HEK293 (cell line): ENCODE results near the gene EEF1AKMT3.

Source experiments
- CTCF ChIA-PET: fragments of 350-600 bp; formaldehyde crosslinking; extraction: SDS; loops from one replicate; lab custom pipeline; 2021; ENCODE audit warnings: antibody characterized with exemption; lab: Yijun Ruan, JAX
- POLR2A ChIA-PET: fragments of 300-600 bp; formaldehyde crosslinking; extraction: SDS; loops from one replicate; lab custom pipeline; 2020; ENCODE audit warnings: antibody characterized with exemption, inconsistent platforms; lab: Yijun Ruan, JAX
- H3K27ac ChIP-seq: fragments of 200-500 bp; sonication (Bioruptor generic); 2 replicates; pipeline ENCODE4 v1.5.1; 2014; ENCODE audit warnings: low read depth, low read length, control low read depth, inconsistent platforms; ENCODE audit errors: extremely low read depth
- H3K36me3 ChIP-seq, 2 experiments: fragments of 200-500 bp in 1 of 2; sonication (Bioruptor generic) in 1 of 2; 1 replicate in 1 of 2; 2 replicates in 1 of 2; pipeline ENCODE4 v1.5.1; 2014 to 2017; ENCODE audit warnings: inconsistent platforms in 2 of 2, low read length in 2 of 2; ENCODE audit not compliant: control insufficient read depth in 2 of 2, insufficient read depth in 1 of 2
- H3K4me1 ChIP-seq: fragments of 200-500 bp; sonication (Bioruptor generic); 2 replicates; pipeline ENCODE4 v1.5.1; 2014; ENCODE audit warnings: mild to moderate bottlenecking, low read length, inconsistent platforms; ENCODE audit not compliant: control insufficient read depth, insufficient read depth
- H3K4me3 ChIP-seq: 2 replicates; pipeline ENCODE4 v1.5.1; 2011; ENCODE audit warnings: low read depth, mild to moderate bottlenecking, control low read depth, low read length, moderate library complexity
- H3K9me3 ChIP-seq: fragments of 200-500 bp; sonication (Bioruptor generic); 2 replicates; pipeline ENCODE4 v1.5.1; 2014; ENCODE audit warnings: low read depth, low read length, inconsistent platforms; ENCODE audit not compliant: control insufficient read depth, insufficient read depth
- GLIS2 ChIP-seq: fragments of 450-650 bp; formaldehyde crosslinking; IDR thresholded peaks from 2 replicates; pipeline ENCODE4 v1.5.1; 2016; ENCODE audit warnings: missing biosample characterization, missing genetic modification characterization
- KLF7 ChIP-seq: fragments of 450-650 bp; formaldehyde crosslinking; IDR thresholded peaks from 2 replicates; pipeline ENCODE4 v1.5.1; 2016; ENCODE audit warnings: missing biosample characterization, missing genetic modification characterization, borderline replicate concordance
- SCRT2 ChIP-seq: fragments of 450-650 bp; formaldehyde crosslinking; IDR thresholded peaks from 2 replicates; pipeline ENCODE4 v1.5.1; 2016; ENCODE audit warnings: missing biosample characterization, missing genetic modification characterization
- ZBTB10 ChIP-seq: fragments of 450-650 bp; formaldehyde crosslinking; IDR thresholded peaks from 2 replicates; pipeline ENCODE4 v1.5.1; 2016; ENCODE audit warnings: missing biosample characterization, missing genetic modification characterization
- ZBTB11 ChIP-seq: fragments of 450-650 bp; formaldehyde crosslinking; conservative IDR thresholded peaks from 2 replicates; pipeline ENCODE4 v1.5.1; 2016; ENCODE audit warnings: low read depth, missing biosample characterization, missing genetic modification characterization
- ZBTB8A ChIP-seq: fragments of 450-650 bp; formaldehyde crosslinking; IDR thresholded peaks from 2 replicates; pipeline ENCODE4 v1.5.1; 2016; ENCODE audit warnings: missing biosample characterization, missing genetic modification characterization
- ZNF114 ChIP-seq: fragments of 450-650 bp; formaldehyde crosslinking; IDR thresholded peaks from 2 replicates; pipeline ENCODE4 v1.5.0; 2017; ENCODE audit warnings: missing biosample characterization, missing genetic modification characterization
- ZNF155 ChIP-seq: fragments of 450-650 bp; formaldehyde crosslinking; IDR thresholded peaks from 2 replicates; pipeline ENCODE4 v1.5.1; 2016; ENCODE audit warnings: missing biosample characterization, missing genetic modification characterization
- ZNF350 ChIP-seq: fragments of 450-650 bp; formaldehyde crosslinking; IDR thresholded peaks from 2 replicates; pipeline ENCODE4 v1.5.0; 2017; ENCODE audit warnings: missing biosample characterization, mild to moderate bottlenecking, missing genetic modification characterization
- ZNF426 ChIP-seq: fragments of 450-650 bp; formaldehyde crosslinking; IDR thresholded peaks from 2 replicates; pipeline ENCODE4 v1.5.1; 2017; ENCODE audit warnings: missing biosample characterization, missing genetic modification characterization, mild to moderate bottlenecking, inconsistent platforms, moderate library complexity
- ZNF473 ChIP-seq: fragments of 450-650 bp; formaldehyde crosslinking; IDR thresholded peaks from 2 replicates; pipeline ENCODE4 v1.5.1; 2017; ENCODE audit warnings: missing biosample characterization, missing genetic modification characterization
- ZNF558 ChIP-seq: fragments of 450-650 bp; formaldehyde crosslinking; IDR thresholded peaks from 2 replicates; pipeline ENCODE4 v1.5.1; 2016; ENCODE audit warnings: missing biosample characterization, missing genetic modification characterization
- ZNF585B ChIP-seq: fragments of 450-650 bp; formaldehyde crosslinking; IDR thresholded peaks from 2 replicates; pipeline ENCODE4 v1.5.1; 2016; ENCODE audit warnings: missing biosample characterization, missing genetic modification characterization
- ZNF596 ChIP-seq: fragments of 450-650 bp; IDR thresholded peaks from 2 replicates; pipeline ENCODE4 v1.5.0; 2018; ENCODE audit warnings: missing biosample characterization, mild to moderate bottlenecking, missing genetic modification characterization, moderate library complexity
- ZNF610 ChIP-seq: fragments of 450-650 bp; formaldehyde crosslinking; IDR thresholded peaks from 2 replicates; pipeline ENCODE4 v1.5.1; 2016; ENCODE audit warnings: missing biosample characterization, missing genetic modification characterization, borderline replicate concordance
- ZNF670 ChIP-seq: fragments of 450-650 bp; formaldehyde crosslinking; IDR thresholded peaks from 2 replicates; pipeline ENCODE4 v1.5.1; 2016; ENCODE audit warnings: missing biosample characterization, missing genetic modification characterization, low read depth
- TF ChIP-seq, protein P1 (sequence below): fragments of 450-650 bp; formaldehyde crosslinking; IDR thresholded peaks from 2 replicates; pipeline ENCODE4 v1.5.1; 2016; ENCODE audit warnings: missing biosample characterization, missing genetic modification characterization

The EEF1AKMT3 gene

GRCh38 chr12:57731411-57732080 lies 40.9 kb upstream of the EEF1AKMT3 start:
- ChIA-PET POLR2A (interaction anchor here (3.2 kb wide), 1 partner anchor 14 kb away, joined by 10 read pairs; the partner anchor contains the start of gene TSPAN31), CTCF (interaction anchor here (0.6 to 1.1 kb wide), 3 partner anchors 9 to 24 kb away, joined by 3 to 4 read pairs (median 4); no protein-coding TSS in a partner anchor)
- TF ChIP-seq, protein P1, sequence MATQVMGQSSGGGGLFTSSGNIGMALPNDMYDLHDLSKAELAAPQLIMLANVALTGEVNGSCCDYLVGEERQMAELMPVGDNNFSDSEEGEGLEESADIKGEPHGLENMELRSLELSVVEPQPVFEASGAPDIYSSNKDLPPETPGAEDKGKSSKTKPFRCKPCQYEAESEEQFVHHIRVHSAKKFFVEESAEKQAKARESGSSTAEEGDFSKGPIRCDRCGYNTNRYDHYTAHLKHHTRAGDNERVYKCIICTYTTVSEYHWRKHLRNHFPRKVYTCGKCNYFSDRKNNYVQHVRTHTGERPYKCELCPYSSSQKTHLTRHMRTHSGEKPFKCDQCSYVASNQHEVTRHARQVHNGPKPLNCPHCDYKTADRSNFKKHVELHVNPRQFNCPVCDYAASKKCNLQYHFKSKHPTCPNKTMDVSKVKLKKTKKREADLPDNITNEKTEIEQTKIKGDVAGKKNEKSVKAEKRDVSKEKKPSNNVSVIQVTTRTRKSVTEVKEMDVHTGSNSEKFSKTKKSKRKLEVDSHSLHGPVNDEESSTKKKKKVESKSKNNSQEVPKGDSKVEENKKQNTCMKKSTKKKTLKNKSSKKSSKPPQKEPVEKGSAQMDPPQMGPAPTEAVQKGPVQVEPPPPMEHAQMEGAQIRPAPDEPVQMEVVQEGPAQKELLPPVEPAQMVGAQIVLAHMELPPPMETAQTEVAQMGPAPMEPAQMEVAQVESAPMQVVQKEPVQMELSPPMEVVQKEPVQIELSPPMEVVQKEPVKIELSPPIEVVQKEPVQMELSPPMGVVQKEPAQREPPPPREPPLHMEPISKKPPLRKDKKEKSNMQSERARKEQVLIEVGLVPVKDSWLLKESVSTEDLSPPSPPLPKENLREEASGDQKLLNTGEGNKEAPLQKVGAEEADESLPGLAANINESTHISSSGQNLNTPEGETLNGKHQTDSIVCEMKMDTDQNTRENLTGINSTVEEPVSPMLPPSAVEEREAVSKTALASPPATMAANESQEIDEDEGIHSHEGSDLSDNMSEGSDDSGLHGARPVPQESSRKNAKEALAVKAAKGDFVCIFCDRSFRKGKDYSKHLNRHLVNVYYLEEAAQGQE (tag by site-specific recombination): no peak
- TF ChIP-seq KLF7: no peak
- TF ChIP-seq ZNF585B: no peak
- no peak for TF ChIP-seq ZBTB11 (tag by site-specific recombination)
- TF ChIP-seq ZBTB10 (tag by site-specific recombination): no peak
- no peak for TF ChIP-seq ZNF350 (tag by site-specific recombination)
- no peak for TF ChIP-seq ZNF558 (tag by site-specific recombination)
- TF ChIP-seq ZNF670 (tag by site-specific recombination): no peak
- no peak for TF ChIP-seq ZNF114
- no peak for TF ChIP-seq ZBTB8A (tag by site-specific recombination)
- no peak for TF ChIP-seq GLIS2 (tag by site-specific recombination)
- no peak for TF ChIP-seq ZNF155 (tag by site-specific recombination)
- TF ChIP-seq ZNF596 (tag by site-specific recombination): no peak
- TF ChIP-seq ZNF610 (tag by site-specific recombination): no peak
- TF ChIP-seq ZNF473: no peak
- H3K36me3 ChIP-seq: no peaks in the 10 kb centered on the region
- H3K4me3 ChIP-seq: no peak overlapping the region
- H3K4me1 ChIP-seq: peaks cover 3% of the 10 kb centered on the region; the same call in 1 of the 2 replicates
- H3K9me3 ChIP-seq: no peaks in the 10 kb centered on the region
- no peak overlapping the region for H3K27ac ChIP-seq

GRCh38 chr12:57732270-57732669 lies 40.1 kb upstream of the EEF1AKMT3 start:
- TF ChIP-seq SCRT2 (tag by site-specific recombination): peak; percentile 75
- no peak for TF ChIP-seq ZNF426 (tag by site-specific recombination)
- POLR2A ChIA-PET: interaction anchor here (3.2 kb wide), 1 partner anchor 13 kb away, joined by 10 read pairs; the partner anchor contains the start of gene TSPAN31

More at GRCh38 chr12:57732270-57732669, 40.1 kb upstream of the EEF1AKMT3 start:
- CTCF ChIA-PET: interaction anchor here (1.1 to 2.7 kb wide), 2 partner anchors 9 to 99 kb away, joined by 3 to 7 read pairs; partner anchors contain the start of gene B4GALNT1
- peaks cover 3% of the 10 kb centered on the region; the same call in 1 of the 2 replicates for H3K4me1 ChIP-seq
- no peak overlapping the region for H3K27ac ChIP-seq
- H3K9me3 ChIP-seq: no peaks in the 10 kb centered on the region
- H3K36me3 ChIP-seq: no peaks in the 10 kb centered on the region
- H3K4me3 ChIP-seq: no peak overlapping the region
